ENCODE results near the gene CALCA.
A peak's percentile ranks its signal among the peaks of the same experiment; 100 is the strongest.

The CALCA gene

DNA sequence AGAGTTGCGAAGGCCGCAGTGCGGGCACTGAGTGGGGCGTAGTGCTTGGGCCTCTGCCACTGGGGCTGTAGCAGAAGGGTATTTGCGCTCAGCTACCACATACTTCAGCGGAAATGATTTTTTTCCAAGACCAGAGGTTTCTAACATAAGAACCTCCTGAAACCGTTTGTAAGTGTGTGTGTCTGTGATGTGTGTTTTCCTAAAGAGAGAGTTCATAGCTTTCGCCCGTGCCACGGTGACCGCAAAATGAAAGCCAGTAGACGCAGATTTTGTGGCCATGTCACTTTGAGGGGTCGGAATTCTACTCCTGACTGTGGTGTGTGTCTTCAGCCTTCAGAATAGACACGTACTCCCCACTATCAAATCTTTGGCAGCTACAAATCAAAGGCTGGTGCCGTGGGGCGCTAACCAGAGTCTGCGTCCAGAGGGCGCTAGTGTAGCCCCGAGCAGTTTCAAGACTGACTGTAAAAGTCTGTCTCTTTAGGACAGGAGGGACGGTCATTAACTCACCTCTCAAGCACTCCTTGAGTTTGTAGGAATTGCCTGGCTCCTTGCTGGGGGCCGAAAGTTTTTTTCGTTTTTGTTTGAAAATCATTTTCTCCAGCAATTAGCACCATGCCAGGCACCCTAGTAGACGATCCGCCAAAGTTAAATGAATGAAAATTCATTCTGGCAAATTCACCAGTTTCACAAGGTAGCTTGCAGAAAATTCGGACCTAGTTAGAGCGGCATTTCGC, 2.5 kb upstream of the CALCA start:
- Histone ChIP-seq H3K4me1 (ENCODE audit: control insufficient read depth, insufficient read depth, low read length) (peaks cover 25% of the 10 kb centered on the region), H3K9me3 (ENCODE audit: control insufficient read depth in 2 of 2, low read length in 2 of 2) (no peaks in the 10 kb centered on the region), H3K4me3 (ENCODE audit: low read length in 2 of 2) (peak overlapping the region; percentile 53 to 60), H3K27ac (ENCODE audit: low read length) (no peak overlapping the region), H3K9ac (ENCODE audit: low read length in 2 of 2) (no peak overlapping the region), H3K27me3 (ENCODE audit: control insufficient read depth in 1 of 2, insufficient read depth in 2 of 2, low read length in 2 of 2) (peaks cover 41 to 53% of the 10 kb centered on the region in 2 donors), H3K36me3 (ENCODE audit: control insufficient read depth in 2 of 2, insufficient read depth in 2 of 2, low read length in 2 of 2) (no peaks in the 10 kb centered on the region)

DNA sequence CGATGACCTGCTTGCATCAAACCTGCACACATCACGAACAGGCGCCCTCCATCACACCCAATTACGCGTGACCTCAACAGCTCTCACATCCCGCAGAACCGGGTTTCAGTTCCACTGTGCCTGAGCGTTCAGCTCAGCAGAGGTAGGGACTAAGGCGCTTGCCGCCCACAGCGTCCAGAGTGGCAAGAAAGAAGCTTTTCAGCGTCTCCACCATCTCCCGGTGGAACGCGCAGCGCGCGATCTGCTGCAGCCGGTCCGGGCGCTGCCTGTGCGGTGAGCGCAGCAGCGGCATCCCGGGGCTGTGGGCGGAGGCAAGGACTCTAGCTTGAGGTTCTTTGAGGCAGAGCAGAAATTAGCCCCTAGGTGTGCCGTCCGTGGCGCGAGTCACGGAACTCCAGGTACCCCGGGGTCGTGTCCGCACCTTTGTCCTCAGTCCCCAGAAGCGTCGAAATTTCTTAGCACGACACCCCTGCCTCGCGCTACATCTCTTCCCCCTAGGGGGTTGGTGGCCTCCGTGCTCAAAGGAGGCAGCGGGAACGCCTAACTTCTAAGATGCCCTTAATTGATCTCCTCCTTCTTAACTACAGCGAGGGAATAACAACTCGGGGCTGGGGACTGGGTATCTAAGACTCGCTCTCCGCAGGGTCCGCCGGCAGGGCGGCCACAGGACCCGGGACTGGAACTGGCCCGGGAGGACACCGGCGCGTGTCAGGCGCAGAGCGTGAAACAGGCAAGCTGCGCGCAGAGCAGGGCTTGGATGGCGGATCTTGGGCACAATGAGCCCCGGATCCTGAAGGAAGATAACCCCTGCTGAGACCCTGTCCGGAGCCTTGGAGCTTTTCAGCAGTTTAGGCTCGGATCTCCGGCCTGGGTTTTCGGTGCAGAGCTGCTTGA, 1.7 kb upstream of the CALCA start:
- H3K4me1 ChIP-seq (ENCODE audit: control insufficient read depth, insufficient read depth, low read length): peaks cover 25% of the 10 kb centered on the region
- no peak overlapping the region for H3K27ac ChIP-seq (ENCODE audit: low read length)
- H3K9me3 ChIP-seq (ENCODE audit: control insufficient read depth in 2 of 2, low read length in 2 of 2): no peaks in the 10 kb centered on the region
- peak overlapping the region; percentile 53 to 60 for H3K4me3 ChIP-seq (ENCODE audit: low read length in 2 of 2)
- no peak overlapping the region for H3K9ac ChIP-seq (ENCODE audit: low read length in 2 of 2)
- H3K27me3 ChIP-seq (ENCODE audit: control insufficient read depth in 1 of 2, insufficient read depth in 2 of 2, low read length in 2 of 2): peaks cover 42 to 61% of the 10 kb centered on the region in 2 donors
- no peaks in the 10 kb centered on the region for H3K36me3 ChIP-seq (ENCODE audit: control insufficient read depth in 2 of 2, insufficient read depth in 2 of 2, low read length in 2 of 2)

DNA sequence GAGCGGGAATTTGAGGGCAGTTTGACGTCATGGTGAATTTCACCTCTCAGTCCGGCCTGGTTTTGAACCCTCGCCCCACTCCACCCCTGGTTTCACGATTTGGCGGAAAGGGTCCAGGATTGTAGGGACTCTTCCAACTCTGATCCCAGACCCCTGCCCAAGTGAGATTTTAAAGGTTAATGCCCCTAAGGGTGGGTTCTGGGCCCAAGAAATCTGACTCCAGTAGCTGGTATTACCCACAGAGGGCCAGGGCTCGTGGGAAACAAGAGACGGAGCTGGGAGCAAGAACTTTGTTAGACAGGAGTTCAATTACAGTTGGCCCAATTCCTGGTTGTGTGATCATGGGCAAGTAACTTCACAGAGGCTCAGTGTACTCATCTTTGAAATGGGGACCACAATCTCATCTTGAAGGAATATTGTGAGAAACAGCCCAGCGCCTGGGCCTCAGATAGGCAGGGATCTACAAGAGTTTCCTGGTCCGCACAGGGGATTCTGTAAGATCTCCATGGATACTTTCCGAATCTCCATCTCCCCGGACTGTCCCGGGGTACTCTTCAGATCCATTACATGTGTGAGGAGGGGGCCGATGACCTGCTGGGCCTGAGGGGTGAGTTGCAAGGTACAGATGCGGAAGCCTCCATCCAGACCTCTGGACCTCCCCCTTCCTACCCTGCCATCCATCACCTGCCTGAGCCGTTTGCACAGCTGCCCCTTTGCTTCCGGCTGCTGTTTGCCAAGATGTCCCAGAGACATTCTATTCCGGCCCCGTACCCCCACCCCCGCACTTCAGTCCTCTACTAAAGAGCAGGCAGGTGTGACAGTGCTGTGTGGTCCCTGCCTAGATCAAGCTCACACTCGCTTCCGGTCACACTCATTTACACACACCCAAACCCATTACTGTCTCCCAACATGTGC, 687 bp upstream of the CALCA start:
- H3K4me3 ChIP-seq (ENCODE audit: low read length in 2 of 2): peak overlapping the region in 1 of 2 donors; percentile 60
- H3K36me3 ChIP-seq (ENCODE audit: control insufficient read depth in 2 of 2, insufficient read depth in 2 of 2, low read length in 2 of 2): no peaks in the 10 kb centered on the region
- peaks cover 25% of the 10 kb centered on the region for H3K4me1 ChIP-seq (ENCODE audit: control insufficient read depth, insufficient read depth, low read length)
- peaks cover 45 to 61% of the 10 kb centered on the region in 2 donors for H3K27me3 ChIP-seq (ENCODE audit: control insufficient read depth in 1 of 2, insufficient read depth in 2 of 2, low read length in 2 of 2)
- H3K9me3 ChIP-seq (ENCODE audit: control insufficient read depth in 2 of 2, low read length in 2 of 2): no peaks in the 10 kb centered on the region
- H3K9ac ChIP-seq (ENCODE audit: low read length in 2 of 2): no peak overlapping the region
- H3K27ac ChIP-seq (ENCODE audit: low read length): no peak overlapping the region

DNA sequence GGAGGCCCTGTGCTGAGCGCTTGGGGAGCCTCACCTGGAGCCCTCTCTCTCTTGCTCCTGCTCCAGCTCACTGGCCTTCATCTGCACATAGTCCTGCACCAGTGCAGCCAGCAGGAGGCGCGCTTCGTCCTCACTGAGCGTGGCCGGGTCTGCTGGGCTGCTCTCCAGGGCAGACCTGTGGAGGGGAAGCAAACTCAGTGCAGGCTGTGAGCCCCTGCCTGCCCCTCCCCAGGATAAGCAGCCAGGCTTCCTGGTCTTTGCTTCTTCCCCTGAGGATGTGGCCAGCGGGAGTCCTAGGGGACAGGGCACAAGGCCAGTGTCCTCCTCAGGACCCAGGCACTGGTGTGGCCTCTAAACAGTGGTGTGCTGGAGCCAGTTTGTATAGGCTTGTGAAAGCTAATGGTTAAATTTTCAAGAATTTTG, 2.2 kb downstream of the CALCA start:
- Histone ChIP-seq H3K4me3 (ENCODE audit: low read length in 2 of 2) (no peak overlapping the region), H3K9me3 (ENCODE audit: control insufficient read depth in 2 of 2, low read length in 2 of 2) (no peaks in the 10 kb centered on the region), H3K4me1 (ENCODE audit: control insufficient read depth, insufficient read depth, low read length) (peaks cover 22% of the 10 kb centered on the region), H3K27me3 (ENCODE audit: control insufficient read depth in 1 of 2, insufficient read depth in 2 of 2, low read length in 2 of 2) (peaks cover 39 to 48% of the 10 kb centered on the region in 2 donors), H3K27ac (ENCODE audit: low read length) (no peak overlapping the region), H3K36me3 (ENCODE audit: control insufficient read depth in 2 of 2, insufficient read depth in 2 of 2, low read length in 2 of 2) (no peaks in the 10 kb centered on the region), H3K9ac (ENCODE audit: low read length in 2 of 2) (no peak overlapping the region)

DNA sequence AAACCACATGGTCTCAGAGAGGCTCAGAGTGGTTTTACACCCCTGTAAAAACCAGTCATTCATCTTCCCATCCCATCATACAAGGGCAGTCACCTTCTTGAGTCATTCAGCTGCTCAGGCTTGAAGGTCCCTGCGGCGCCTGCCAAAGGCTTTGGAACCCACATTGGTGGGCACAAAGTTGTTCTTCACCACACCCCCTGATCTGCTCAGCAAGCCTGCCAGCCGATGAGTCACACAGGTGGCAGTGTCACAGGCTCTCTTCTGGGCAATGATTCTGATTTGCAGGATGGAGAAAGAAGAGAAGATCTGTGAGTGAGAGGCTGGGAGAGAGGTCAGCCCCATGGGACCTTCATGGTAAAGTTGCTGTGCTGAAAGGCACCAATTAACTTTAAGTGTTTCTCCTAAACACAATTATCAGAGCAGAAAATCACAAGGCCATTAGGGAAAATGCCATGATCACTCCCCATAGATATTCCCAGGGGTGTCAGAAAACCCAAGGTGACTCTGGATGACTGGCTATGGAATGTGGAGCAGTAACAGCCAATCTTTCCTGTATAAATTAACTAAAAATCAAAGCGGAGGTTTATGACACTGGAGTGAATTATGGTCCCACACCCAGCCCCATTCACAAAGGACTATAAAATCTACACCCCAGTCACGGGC, 4.4 kb downstream of the CALCA start:
- Histone ChIP-seq H3K27me3 (ENCODE audit: control insufficient read depth in 1 of 2, insufficient read depth in 2 of 2, low read length in 2 of 2) (peaks cover 21 to 26% of the 10 kb centered on the region in 2 donors), H3K27ac (ENCODE audit: low read length) (no peak overlapping the region), H3K9ac (ENCODE audit: low read length in 2 of 2) (no peak overlapping the region), H3K9me3 (ENCODE audit: control insufficient read depth in 2 of 2, low read length in 2 of 2) (no peaks in the 10 kb centered on the region), H3K4me3 (ENCODE audit: low read length in 2 of 2) (no peak overlapping the region), H3K36me3 (ENCODE audit: control insufficient read depth in 2 of 2, insufficient read depth in 2 of 2, low read length in 2 of 2) (no peaks in the 10 kb centered on the region), H3K4me1 (ENCODE audit: control insufficient read depth, insufficient read depth, low read length) (peaks cover 8% of the 10 kb centered on the region)

DNA sequence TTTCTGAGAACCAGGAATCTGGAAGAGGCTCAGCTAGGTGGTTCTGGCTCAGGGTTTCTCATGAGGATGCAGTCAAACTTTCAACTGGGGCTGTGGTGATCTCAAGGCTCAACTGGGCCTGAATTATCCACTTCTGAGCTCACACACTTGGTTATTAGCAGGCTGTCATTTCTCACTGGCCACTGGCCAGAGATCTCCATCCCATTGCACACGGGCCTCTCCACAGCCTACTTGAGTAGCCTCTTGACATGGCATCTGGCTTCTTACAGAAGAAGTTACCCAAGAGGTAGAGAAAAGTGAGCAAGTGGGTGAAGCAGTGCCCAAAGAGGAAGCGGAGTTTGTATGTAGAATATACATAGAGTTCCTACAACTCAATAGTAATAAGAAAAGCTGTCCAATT, 16.0 kb downstream of the CALCA start:
- H3K27ac ChIP-seq (ENCODE audit: low read length): no peak overlapping the region
- no peaks in the 10 kb centered on the region for H3K9me3 ChIP-seq (ENCODE audit: control insufficient read depth in 2 of 2, low read length in 2 of 2)
- no peaks in the 10 kb centered on the region for H3K27me3 ChIP-seq (ENCODE audit: control insufficient read depth in 1 of 2, insufficient read depth in 2 of 2, low read length in 2 of 2)
- H3K9ac ChIP-seq (ENCODE audit: low read length in 2 of 2): no peak overlapping the region
- no peaks in the 10 kb centered on the region for H3K36me3 ChIP-seq (ENCODE audit: control insufficient read depth in 2 of 2, insufficient read depth in 2 of 2, low read length in 2 of 2)
- H3K4me3 ChIP-seq (ENCODE audit: low read length in 2 of 2): no peak overlapping the region
- H3K4me1 ChIP-seq (ENCODE audit: control insufficient read depth, insufficient read depth, low read length): no peaks in the 10 kb centered on the region

DNA sequence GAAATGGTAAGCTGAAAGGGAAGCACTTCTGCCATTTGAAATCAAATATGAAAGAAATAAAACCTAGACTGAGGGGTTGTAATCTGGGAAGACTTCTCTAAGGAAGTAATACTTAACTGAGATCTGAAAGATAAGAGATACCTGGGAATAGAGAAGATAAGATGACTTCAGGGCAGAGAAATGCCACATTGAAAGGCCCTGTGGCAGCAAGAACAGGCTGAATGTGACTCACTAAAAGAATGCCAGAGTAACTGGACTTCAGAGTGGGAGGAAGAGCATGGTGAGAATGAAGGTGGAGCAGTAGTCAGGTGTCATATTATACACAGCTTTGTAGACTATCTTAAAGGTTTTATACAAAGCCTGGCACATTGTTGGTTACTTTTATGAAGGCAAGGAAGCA, 17.6 kb downstream of the CALCA start:
- Histone ChIP-seq H3K4me3 (ENCODE audit: low read length in 2 of 2) (no peak overlapping the region), H3K9me3 (ENCODE audit: control insufficient read depth in 2 of 2, low read length in 2 of 2) (no peaks in the 10 kb centered on the region), H3K27ac (ENCODE audit: low read length) (no peak overlapping the region), H3K27me3 (ENCODE audit: control insufficient read depth in 1 of 2, insufficient read depth in 2 of 2, low read length in 2 of 2) (no peaks in the 10 kb centered on the region), H3K9ac (ENCODE audit: low read length in 2 of 2) (no peak overlapping the region), H3K4me1 (ENCODE audit: control insufficient read depth, insufficient read depth, low read length) (no peaks in the 10 kb centered on the region), H3K36me3 (ENCODE audit: control insufficient read depth in 2 of 2, insufficient read depth in 2 of 2, low read length in 2 of 2) (no peaks in the 10 kb centered on the region)

DNA sequence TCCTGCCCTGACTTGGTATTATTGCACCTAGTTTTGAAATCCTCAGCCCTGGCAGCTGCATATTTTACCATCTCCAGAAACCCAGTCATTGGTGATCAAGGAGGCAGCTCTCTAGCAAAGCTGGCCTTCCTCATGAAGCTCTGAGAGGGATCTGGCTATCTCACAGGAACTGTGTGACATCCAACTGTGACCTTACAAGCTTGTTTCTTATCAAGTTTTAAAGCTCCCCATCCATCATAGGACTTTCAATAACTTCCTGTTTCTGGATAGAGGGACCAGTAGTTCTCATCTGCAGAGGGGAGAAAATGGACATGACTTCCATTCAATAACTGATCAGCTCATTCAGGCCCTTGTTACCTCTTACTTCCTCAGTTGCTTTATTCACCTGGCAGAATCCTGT, 18.2 kb downstream of the CALCA start:
- Histone ChIP-seq H3K9me3 (ENCODE audit: control insufficient read depth in 2 of 2, low read length in 2 of 2) (no peaks in the 10 kb centered on the region), H3K4me3 (ENCODE audit: low read length in 2 of 2) (no peak overlapping the region), H3K27me3 (ENCODE audit: control insufficient read depth in 1 of 2, insufficient read depth in 2 of 2, low read length in 2 of 2) (no peaks in the 10 kb centered on the region), H3K27ac (ENCODE audit: low read length) (no peak overlapping the region), H3K9ac (ENCODE audit: low read length in 2 of 2) (no peak overlapping the region), H3K36me3 (ENCODE audit: control insufficient read depth in 2 of 2, insufficient read depth in 2 of 2, low read length in 2 of 2) (no peaks in the 10 kb centered on the region), H3K4me1 (ENCODE audit: control insufficient read depth, insufficient read depth, low read length) (no peaks in the 10 kb centered on the region)

DNA sequence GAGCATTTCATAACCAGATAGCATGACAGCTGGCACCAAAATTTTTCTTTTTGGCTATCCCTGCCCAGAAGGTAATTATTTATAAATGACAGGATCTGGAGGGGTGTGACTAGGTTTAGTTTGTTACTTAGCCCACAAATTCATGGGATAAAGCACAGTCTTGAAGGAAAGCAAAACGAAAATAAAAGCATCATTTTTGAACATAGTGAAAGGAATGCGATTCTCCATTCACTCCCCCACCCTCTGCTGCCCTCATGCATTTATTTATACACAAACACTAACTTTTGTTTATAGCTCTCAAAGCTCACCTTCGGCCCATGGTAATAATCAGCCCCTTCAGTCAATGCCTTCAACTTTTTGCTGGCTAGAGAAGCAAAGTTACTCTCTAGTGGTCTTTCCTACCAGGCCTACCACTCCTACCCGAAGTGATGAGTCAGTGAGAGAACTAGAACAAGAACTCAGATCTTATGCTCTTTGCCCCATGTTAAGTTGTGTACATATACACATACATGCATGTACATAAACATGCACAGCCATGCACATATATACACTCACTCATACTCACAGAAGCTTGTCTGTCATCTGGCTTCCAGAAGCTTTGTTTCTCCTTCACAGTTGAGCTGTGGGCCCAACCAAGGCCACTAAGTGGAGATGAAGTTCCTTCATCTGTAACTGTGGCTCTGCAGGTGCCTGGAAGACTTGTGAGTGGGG, 22.6 kb downstream of the CALCA start:
- Histone ChIP-seq H3K27ac (ENCODE audit: low read length) (no peak overlapping the region), H3K27me3 (ENCODE audit: control insufficient read depth in 1 of 2, insufficient read depth in 2 of 2, low read length in 2 of 2) (no peaks in the 10 kb centered on the region), H3K36me3 (ENCODE audit: control insufficient read depth in 2 of 2, insufficient read depth in 2 of 2, low read length in 2 of 2) (no peaks in the 10 kb centered on the region), H3K9me3 (ENCODE audit: control insufficient read depth in 2 of 2, low read length in 2 of 2) (no peaks in the 10 kb centered on the region), H3K9ac (ENCODE audit: low read length in 2 of 2) (no peak overlapping the region), H3K4me3 (ENCODE audit: low read length in 2 of 2) (no peak overlapping the region), H3K4me1 (ENCODE audit: control insufficient read depth, insufficient read depth, low read length) (no peaks in the 10 kb centered on the region)

All from stomach smooth muscle (tissue), 2 donors.